Bronchial epithelial cell (primary cell): ENCODE measurements around the gene RBMY1A1. TPM values are rescaled to one million over a fixed set of nuclear protein-coding genes. Genes with fewer than 3 reads are reported as not detected.
"Not testable (repeated sequence)": the region's sequence is repeated elsewhere in the genome, so short reads cannot be mapped to it uniquely, and the experiment has no call there.

Source experiments
- DNase-seq: peaks from one replicate; pipeline ENCODE4 v3.0.0-alpha.2; 2010; ENCODE audit warnings: low read depth
- FAIRE-seq: peaks from 2 replicates; lab custom pipeline; 2011; peaks lifted over from hg19 to GRCh38; lab: Jason Lieb, UNC
- H3K27me3 ChIP-seq: 2 replicates; pipeline ENCODE4 v1.5.1; 2011; ENCODE audit warnings: low read length; ENCODE audit not compliant: control insufficient read depth, insufficient read depth
- H3K36me3 ChIP-seq: 2 replicates; pipeline ENCODE4 v1.5.1; 2011; ENCODE audit warnings: low read length; ENCODE audit not compliant: control insufficient read depth, insufficient read depth
- H3K4me3 ChIP-seq: 2 replicates; pipeline ENCODE4 v1.5.1; 2011; ENCODE audit warnings: mild to moderate bottlenecking, low read depth, low read length, control low read depth
- CTCF ChIP-seq: IDR thresholded peaks from 2 replicates; pipeline ENCODE4 v1.5.1; 2011; ENCODE audit warnings: mild to moderate bottlenecking, moderate library complexity, low read length, control low read depth, inconsistent platforms; ENCODE audit not compliant: insufficient read depth, severe bottlenecking
- total RNA-seq: library from RNA; depleted of rRNA; stranded (reverse); fragments of >200 nt; gene quantifications from 2 replicates; pipeline ENCODE4 v1.2.1, GENCODE V29; 2014

RBMY1A1 gene
- total RNA-seq: not detected in 2 replicates

DNA sequence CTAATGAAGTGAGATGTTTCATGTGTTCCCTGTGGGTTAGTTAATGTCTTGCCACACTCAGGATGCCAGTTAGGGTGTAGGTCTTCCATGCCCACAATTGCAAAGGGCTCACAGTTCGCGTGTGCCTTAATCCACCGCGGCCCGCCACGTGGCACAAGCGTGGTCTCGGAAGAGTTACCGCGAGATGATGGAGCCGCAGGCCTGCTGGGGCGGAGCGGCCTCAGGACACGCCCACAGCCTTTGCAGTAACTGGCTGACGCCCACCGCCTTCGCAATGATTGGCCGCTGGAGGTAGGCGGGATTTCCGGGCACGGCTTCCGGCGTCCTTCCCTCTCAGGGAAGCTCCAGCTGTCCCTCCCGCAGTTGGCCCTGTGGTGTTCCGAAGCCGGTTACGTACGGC, at the start of gene RBMY1A1:
Gene RBMY1A1 (plus strand): TSS at position 301 of the 400 bp plus-strand sequence. CDS start 2,013 bp downstream, outside the sequence.
- not testable (repeated sequence) for H3K27me3 ChIP-seq, H3K4me3 ChIP-seq, H3K36me3 ChIP-seq, DNase-seq, FAIRE-seq

- not testable (repeated sequence) for H3K36me3 ChIP-seq, H3K27me3 ChIP-seq, H3K4me3 ChIP-seq, DNase-seq, FAIRE-seq
Observed at GRCh38 chrY:21511038-21511437, 23.6 kb upstream of the RBMY1A1 start, which contains the start of gene RBMY1B. RBMY1B (plus strand) TSS chrY:21511338; CDS start chrY:21513351, 2,013 bp downstream.

- not testable (repeated sequence) for H3K4me3 ChIP-seq, DNase-seq, FAIRE-seq
Observed at GRCh38 chrY:21559316-21559984, 24.8 kb downstream of the RBMY1A1 start.

DNA sequence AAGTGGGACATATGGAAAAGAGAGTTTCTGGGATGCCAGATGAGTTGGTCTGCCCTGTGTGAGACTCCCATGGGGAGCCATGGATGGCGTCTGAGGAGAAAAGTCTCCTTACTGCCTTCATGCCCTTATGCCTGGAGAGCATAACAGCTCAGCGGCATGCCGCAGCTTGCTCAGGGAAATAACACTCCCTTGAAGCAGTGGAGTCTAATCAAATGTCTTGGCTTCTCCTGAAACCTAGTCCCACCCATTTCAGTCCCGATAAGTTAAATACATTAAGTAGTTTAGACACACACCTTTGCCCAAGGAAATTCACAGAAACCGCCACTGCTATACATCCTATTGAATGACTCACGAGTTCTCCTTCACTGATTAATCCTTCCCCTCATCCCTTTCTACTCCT, 50.8 kb downstream of the RBMY1A1 start:
- Histone ChIP-seq H3K4me3 (no peak overlapping the region), H3K27me3 (no peaks in the 10 kb centered on the region), H3K36me3 (no peaks in the 10 kb centered on the region)
- TF ChIP-seq CTCF: no peak
- FAIRE-seq (no peak), DNase-seq (peak; percentile 79)

More at GRCh38 chrY:21559316-21559984, 24.8 kb downstream of the RBMY1A1 start:
- H3K27me3 ChIP-seq, H3K36me3 ChIP-seq: not testable (repeated sequence)

DNA sequence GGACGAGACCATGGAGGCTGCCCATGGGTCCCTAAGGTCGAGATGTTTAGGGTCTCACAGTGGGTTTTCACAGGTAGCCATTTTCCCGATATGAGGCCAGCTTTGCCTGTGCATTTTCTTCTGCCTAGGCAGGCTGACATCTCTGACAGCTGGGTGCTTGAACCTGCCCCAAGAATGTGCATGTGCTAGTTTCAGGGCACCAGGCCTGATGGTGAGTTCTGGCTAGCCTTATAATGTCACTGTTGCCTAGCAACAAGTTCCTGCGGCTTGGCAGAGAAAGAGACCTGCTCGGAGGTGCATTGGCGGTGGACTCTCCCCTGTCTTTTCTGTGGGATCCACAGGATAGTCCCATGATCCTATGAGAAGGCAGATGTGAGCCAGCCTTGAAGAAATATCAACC, 51.8 kb downstream of the RBMY1A1 start:
- not testable (repeated sequence) for H3K27me3 ChIP-seq, H3K4me3 ChIP-seq, DNase-seq, H3K36me3 ChIP-seq, FAIRE-seq

GRCh38 chrY:21592059-21592458, 57.4 kb downstream of the RBMY1A1 start:
- no peak overlapping the region for H3K4me3 ChIP-seq
- FAIRE-seq (no peak), DNase-seq (peak; percentile 32)
- no peak for TF ChIP-seq CTCF
- H3K27me3 ChIP-seq: no peaks in the 10 kb centered on the region
- no peaks in the 10 kb centered on the region for H3K36me3 ChIP-seq

GRCh38 chrY:21596287-21596686, 61.6 kb downstream of the RBMY1A1 start:
- DNase-seq, H3K36me3 ChIP-seq, FAIRE-seq, H3K27me3 ChIP-seq, H3K4me3 ChIP-seq: not testable (repeated sequence)

Other genes starting within 250 kb of the RBMY1A1 start
- not detected in 2 replicates for gene RBMY1B, start 23.5 kb upstream of the RBMY1A1 start, total RNA-seq